Urinary bladder (tissue), 4 donors: ENCODE results near the gene SACM1L. TPM values are rescaled to one million over a fixed set of nuclear protein-coding genes. Genes with fewer than 3 reads are reported as not detected.

Source experiments
- DNase-seq: peaks from one replicate; pipeline ENCODE4 v3.0.0-alpha.2; 2015; ENCODE audit errors: extremely low spot score
- H3K27ac ChIP-seq: one replicate; pipeline ENCODE4 v1.5.1; 2013; ENCODE audit warnings: low read depth, mild to moderate bottlenecking, moderate library complexity
- H3K36me3 ChIP-seq: one replicate; pipeline ENCODE4 v1.6.1; 2013; ENCODE audit warnings: mild to moderate bottlenecking, moderate library complexity; ENCODE audit not compliant: insufficient read depth
- H3K4me1 ChIP-seq: one replicate; pipeline ENCODE4 v1.6.1; 2013; ENCODE audit warnings: mild to moderate bottlenecking, moderate library complexity; ENCODE audit not compliant: insufficient read depth
- H3K4me3 ChIP-seq: one replicate; pipeline ENCODE4 v1.5.1; 2013; ENCODE audit warnings: low read depth, low read length
- WGBS: extraction: QIAGEN DNeasy Blood & Tissue Kit; methylation state at CpG from one replicate; pipeline ENCODE4 v1.1.7; 2013; 5-methylcytosine and 5-hydroxymethylcytosine counted together
- polyA plus RNA-seq: library from polyadenylated mRNA; stranded (reverse); fragments of 200-250 nt; gene quantifications from one replicate; pipeline ENCODE4 v1.2.3, GENCODE V29; 2013
- small RNA-seq: library from RNA; depleted of rRNA; stranded (forward); fragments of <200 nt; gene quantifications from one replicate; pipeline ENCODE3, GENCODE V24; 2014
- total RNA-seq: library from RNA; depleted of rRNA; stranded (reverse); fragments of >200 nt; gene quantifications from one replicate; pipeline ENCODE4 v1.2.3, GENCODE V29; 2014
- donor health status: healthy with polysubstance abuse.
- donor health status: healthy.

SACM1L gene
- total and polyA plus RNA-seq, 2 donors, result 23.4 to 77.9 TPM

GRCh38 chr3:45790596-45790995 lies 101.4 kb downstream of the SACM1L start:
- DNase-seq, result no peak
- H3K4me1 ChIP-seq, result no peaks in the 10 kb centered on the region
- H3K4me3 ChIP-seq, result no peak overlapping the region
- H3K27ac ChIP-seq, result no peak overlapping the region
- no peaks in the 10 kb centered on the region for H3K36me3 ChIP-seq
- 72% methylated on average over 2 of the region's 2 CpGs for WGBS

- no peak for DNase-seq
- Histone ChIP-seq H3K4me3 (no peak overlapping the region), H3K4me1 (no peaks in the 10 kb centered on the region), H3K36me3 (no peaks in the 10 kb centered on the region), H3K27ac (no peak overlapping the region)
- 89% methylated on average over 2 of the region's 2 CpGs for WGBS
These were observed 102.8 kb downstream of the SACM1L start for GRCh38 chr3:45792036-45792435.

- H3K4me1 ChIP-seq, result no peaks in the 10 kb centered on the region
- no peak overlapping the region for H3K27ac ChIP-seq
- no peaks in the 10 kb centered on the region for H3K36me3 ChIP-seq
- 91% methylated on average over 7 of the region's 7 CpGs for WGBS
- no peak overlapping the region for H3K4me3 ChIP-seq
- DNase-seq, result no peak
These were observed 103.4 kb downstream of the SACM1L start for GRCh38 chr3:45792516-45793172.

- no peak overlapping the region for H3K27ac ChIP-seq
- H3K4me3 ChIP-seq, result no peak overlapping the region
- H3K36me3 ChIP-seq, result no peaks in the 10 kb centered on the region
- H3K4me1 ChIP-seq, result no peaks in the 10 kb centered on the region
- DNase-seq, result no peak
- 63% methylated on average over 9 of the region's 9 CpGs for WGBS
These were observed 104.4 kb downstream of the SACM1L start for GRCh38 chr3:45793482-45794176.

GRCh38 chr3:45794177-45794560 lies 105.0 kb downstream of the SACM1L start:
- WGBS, result 93% methylated on average over 5 of the region's 5 CpGs
- Histone ChIP-seq H3K36me3 (no peaks in the 10 kb centered on the region), H3K4me3 (no peak overlapping the region), H3K27ac (no peak overlapping the region), H3K4me1 (no peaks in the 10 kb centered on the region)
- no peak for DNase-seq

GRCh38 chr3:45794660-45795059 lies 105.5 kb downstream of the SACM1L start:
- WGBS, result 90% methylated on average over 1 of the region's 1 CpG
- no peak overlapping the region for H3K4me3 ChIP-seq
- no peak overlapping the region for H3K27ac ChIP-seq
- H3K4me1 ChIP-seq, result no peaks in the 10 kb centered on the region
- no peak for DNase-seq
- no peaks in the 10 kb centered on the region for H3K36me3 ChIP-seq

Small RNA genes within 50 kb of the gene (small RNA-seq; reads per million reads assigned to genes)
- gene RN7SL145P, result not detected

Other genes with a start within 250 kb of the SACM1L start
- 20.6 TPM for gene LIMD1, start 94.6 kb upstream of the SACM1L start, total RNA-seq
- gene LIMD1, start 94.6 kb upstream of the SACM1L start, polyA plus RNA-seq, result 6.4 TPM
- 0.16 TPM for gene SLC6A20, start 107.1 kb downstream of the SACM1L start, total RNA-seq
- gene SLC6A20, start 107.1 kb downstream of the SACM1L start, polyA plus RNA-seq, result 0.10 TPM
- 39.1 TPM for gene LZTFL1, start 152.7 kb downstream of the SACM1L start, total RNA-seq
- 13.8 TPM for gene LZTFL1, start 152.7 kb downstream of the SACM1L start, polyA plus RNA-seq
- gene CCR9, start 197.1 kb downstream of the SACM1L start, total RNA-seq, result not detected
- not detected for gene CCR9, start 197.1 kb downstream of the SACM1L start, polyA plus RNA-seq